GM18499 (cell line): ENCODE measurements around the gene PAQR8.
A peak's percentile ranks its signal among the peaks of the same experiment; 100 is the strongest.
"Not testable (repeated sequence)": the region's sequence is repeated elsewhere in the genome, so short reads cannot be mapped to it uniquely, and the experiment has no call there.

ENCODE experiments used
- ATAC-seq: cut with Tn5 transposase; IDR thresholded peaks from one replicate; pipeline ENCODE4 v1.9.1; 2021; ENCODE audit warnings: moderate number of reproducible peaks; ENCODE audit not compliant: insufficient read depth, unreplicated experiment

PAQR8 gene

GRCh38 chr6:52405243-52405642 is 43.3 kb downstream of the PAQR8 start:
- no peak for ATAC-seq

DNA sequence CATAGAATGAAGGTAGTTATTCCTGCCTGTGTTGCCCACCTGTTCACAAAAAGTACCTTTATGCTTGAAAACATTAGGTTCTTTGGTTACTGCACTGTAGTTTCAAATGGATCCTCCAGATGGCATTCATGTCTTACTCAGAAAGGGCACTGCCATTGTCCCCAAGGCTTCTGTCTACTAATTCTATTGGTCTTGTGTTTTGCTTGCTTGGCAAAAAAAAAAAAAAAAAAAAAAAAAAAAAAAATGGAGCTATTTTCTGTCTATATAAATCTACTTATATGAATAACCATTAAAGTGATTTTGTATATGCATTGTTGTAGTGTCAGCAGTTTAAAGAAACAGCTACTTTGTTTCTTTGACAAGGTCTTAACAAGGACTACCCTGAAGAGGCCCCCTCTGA is 45.5 kb downstream of the PAQR8 start:
- ATAC-seq = no peak

GRCh38 chr6:52409499-52409898 is 47.5 kb downstream of the PAQR8 start:
- ATAC-seq = no peak

DNA sequence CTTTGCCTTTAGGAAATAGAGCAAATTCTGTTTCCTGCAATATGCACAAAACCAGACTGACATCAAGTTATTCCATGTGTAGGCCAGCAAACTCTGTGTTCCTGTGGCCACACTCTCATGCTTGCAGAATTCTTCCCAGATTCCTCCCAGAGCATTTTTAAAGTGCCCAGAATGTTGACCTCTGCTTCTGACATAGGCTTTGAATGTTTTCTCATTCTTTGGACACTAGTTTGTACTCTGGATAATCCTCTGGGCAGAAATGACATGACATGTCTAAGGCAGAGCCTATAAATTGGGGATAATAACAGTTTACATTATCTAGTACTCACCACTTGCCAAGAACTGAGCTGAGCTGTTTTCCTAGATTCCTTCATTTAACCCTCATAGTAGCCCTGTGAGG is 49.0 kb downstream of the PAQR8 start:
- ATAC-seq = no peak

DNA sequence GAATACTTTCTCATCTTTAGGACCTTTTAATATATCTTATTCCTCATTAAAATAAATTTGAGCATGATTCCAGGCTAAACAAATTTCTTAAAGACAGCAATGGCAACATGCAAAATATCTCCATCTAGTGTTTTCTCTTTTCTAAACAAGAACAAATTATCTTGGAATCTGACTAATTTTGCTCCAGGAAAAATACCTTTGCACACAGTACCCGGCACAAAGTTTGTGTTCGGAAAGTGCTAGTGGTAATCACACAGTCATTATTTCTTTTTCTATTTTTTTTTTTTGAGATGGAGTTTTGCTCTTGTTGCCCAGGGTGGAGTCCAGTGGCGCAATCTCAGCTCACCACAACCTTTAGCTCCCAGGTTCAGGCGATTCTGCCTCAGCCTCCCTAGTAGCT is 50.0 kb downstream of the PAQR8 start:
- ATAC-seq = no peak

- ATAC-seq = no peak
Observed at GRCh38 chr6:52415333-52415732, 53.4 kb downstream of the PAQR8 start.

GRCh38 chr6:52415917-52416628 is 54.1 kb downstream of the PAQR8 start:
- ATAC-seq = no peak

DNA sequence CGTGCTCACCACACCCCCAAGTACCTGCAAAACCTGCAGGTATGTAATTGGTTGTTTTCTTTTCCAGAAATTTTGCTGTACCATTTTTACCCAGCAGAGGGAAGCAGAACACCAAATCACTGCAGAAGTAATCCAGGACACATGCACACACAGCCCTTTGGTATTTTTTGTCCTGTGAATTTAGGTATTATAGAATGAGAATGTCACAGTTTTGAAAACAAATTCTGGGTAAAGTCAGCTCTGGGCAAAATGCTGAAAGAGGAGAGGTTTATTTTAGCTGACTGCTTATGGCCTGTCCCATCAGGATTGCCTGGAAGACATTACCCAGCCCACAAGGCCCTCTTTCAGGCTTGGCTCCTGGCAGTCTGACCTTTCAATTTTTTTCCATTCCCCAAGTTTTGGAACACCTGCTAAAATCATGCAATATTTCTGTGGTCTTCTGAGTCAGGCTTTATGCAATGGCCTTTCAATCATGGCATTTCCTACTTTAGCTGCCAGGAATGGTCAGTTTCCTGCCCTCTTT is 54.7 kb downstream of the PAQR8 start:
- ATAC-seq = no peak

DNA sequence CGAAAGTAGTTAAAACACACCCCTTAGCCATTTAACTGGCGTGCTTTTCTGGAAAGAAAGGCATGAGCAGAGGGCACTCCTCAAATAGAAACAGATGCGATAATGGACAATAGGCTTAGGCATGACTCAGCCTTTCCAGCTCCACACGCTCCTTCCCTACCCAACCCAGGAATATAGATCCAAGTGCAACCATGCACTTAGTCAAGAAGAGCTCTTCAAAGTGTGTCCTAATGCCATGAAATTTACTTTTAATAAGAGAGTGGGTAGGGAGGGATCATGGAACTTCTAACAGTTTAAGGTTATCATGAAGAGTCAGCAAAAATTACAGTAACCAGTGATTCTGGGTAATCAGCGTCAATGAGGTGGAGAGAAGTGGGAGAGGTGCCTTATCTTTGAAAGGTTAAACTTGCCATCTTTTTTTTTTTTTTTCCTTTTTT is 55.7 kb downstream of the PAQR8 start:
- no peak for ATAC-seq

GRCh38 chr6:52418606-52419005 is 56.7 kb downstream of the PAQR8 start:
- no peak for ATAC-seq

- ATAC-seq = peak; percentile 87
Observed at GRCh38 chr6:52419809-52420667, 58.1 kb downstream of the PAQR8 start, which contains the start of gene EFHC1. EFHC1 (plus strand) TSS chr6:52420342; CDS start chr6:52420411, 69 bp downstream.

- ATAC-seq = no peak
Observed at GRCh38 chr6:52420668-52421358, 58.9 kb downstream of the PAQR8 start.

- ATAC-seq = no peak
Observed at GRCh38 chr6:52422156-52422555, 60.2 kb downstream of the PAQR8 start.

DNA sequence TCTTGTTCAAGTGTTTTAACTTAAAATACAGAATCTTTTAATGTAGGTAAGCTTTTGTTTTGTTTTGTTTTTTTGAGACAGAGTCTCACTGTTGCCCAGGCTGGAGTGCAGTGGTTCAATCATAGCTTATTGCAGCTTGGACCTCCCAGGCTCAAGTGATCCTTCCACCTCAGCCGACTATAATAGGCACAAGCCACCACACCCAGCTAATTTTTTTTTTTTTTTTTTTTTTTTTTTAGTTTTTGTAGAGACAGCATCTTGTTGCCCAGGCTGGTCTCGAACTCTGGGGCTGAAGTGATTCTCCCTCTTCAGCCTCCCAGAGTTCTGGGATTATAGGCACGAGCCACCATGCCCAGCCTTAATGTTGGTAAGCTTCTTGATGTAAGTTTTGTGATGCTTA is 61.5 kb downstream of the PAQR8 start:
- ATAC-seq = no peak

DNA sequence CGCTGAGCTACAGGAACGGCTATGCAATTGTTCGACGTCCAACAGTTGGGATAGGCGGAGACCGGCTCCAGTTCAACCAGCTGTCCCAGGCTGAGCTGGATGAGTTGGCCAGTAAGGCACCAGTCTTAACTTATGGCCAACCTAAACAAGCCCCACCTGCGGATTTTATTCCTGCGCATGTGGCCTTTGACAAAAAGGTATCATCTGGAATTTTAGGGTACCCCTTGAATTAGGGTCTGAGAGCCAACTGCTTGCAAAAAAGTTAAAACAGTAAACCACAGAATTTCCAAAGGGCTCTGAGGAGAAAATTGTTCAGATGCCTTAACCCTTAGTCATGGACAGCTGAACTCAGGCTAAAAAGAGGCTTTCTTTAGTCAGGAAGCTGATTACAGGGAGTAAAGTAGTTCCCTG is 62.0 kb downstream of the PAQR8 start:
- ATAC-seq = no peak

DNA sequence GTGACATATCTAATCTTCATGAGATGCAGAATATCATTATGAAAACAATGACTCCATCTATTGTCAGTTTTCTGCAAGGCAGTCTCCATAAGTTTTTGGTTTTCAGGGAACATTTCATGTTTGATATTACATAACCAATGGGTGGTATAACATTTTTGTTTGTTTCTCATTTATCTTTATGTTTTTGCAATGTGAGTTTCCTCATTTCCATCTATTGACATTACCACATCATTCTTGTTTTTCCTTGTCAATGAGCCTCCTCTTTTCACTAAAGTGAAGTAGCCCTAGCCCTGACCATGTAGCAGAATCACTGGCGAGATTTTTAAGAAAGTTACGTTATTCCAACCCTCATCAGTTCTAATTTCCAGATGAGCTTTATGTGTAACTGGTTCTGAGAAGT is 62.6 kb downstream of the PAQR8 start:
- ATAC-seq = no peak

- ATAC-seq = no peak
Observed at GRCh38 chr6:52426667-52427066, 64.7 kb downstream of the PAQR8 start.

GRCh38 chr6:52433294-52433693 is 71.3 kb downstream of the PAQR8 start:
- not testable (repeated sequence) for ATAC-seq

DNA sequence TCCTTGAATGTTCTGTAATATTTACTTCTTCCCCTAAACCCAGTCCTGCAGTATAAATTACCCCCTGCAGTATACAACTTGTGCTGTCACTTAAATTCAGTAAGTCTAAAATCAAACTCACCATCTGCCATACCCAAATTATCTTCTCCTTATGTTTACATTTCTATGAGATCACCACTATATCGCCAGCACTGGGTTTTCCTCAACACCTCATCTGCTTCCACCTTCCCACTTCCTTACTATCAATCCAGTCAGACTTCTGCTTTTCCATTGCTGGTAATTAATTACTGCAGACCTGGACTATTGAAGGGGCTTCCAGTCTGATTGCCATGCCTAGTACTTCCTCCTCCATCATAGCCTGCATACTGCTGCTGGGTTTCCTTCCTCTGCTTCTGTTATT is 73.4 kb downstream of the PAQR8 start:
- no peak for ATAC-seq

DNA sequence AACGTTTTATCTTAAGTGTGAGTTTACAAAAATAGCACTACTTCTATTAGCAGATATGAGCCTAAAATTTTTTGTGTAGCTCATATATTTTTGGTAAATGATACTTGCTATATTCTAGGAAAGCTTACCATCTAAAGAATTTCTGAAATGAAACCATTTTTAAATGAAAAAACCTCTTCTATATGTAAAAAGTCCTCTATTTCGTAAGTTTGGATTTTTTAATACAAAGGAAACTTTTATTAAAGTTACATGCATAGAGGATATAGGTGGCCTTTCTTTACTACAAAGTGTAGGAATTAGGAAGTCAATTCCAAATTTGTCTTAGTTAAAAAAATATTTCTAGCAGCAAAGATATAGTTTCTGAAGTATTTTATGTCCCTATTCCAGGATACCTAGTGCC is 77.0 kb downstream of the PAQR8 start:
- no peak for ATAC-seq

DNA sequence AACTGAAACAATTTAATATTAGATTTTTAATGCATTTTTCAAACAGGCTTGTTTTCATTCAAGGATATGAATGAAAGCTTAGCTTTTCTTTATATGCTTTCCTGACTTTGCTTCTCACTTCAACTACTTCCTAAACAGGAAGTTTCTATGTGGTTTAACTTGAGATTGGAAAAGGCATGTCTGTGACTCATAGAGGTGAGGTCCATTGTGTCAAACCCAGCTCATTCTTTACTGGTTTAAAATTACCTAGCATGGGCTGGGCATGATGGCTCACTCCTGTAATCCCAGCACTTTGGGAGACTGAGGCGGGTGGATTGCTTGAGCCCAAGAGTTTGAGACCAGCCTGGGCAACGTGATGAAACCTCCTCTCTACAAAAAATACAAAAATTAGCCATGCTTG is 92.6 kb downstream of the PAQR8 start:
- ATAC-seq = no peak
